Pancreas (tissue), 10 donors: ENCODE data around the gene GPR35. TPM values are rescaled to one million over a fixed set of nuclear protein-coding genes. Genes with fewer than 3 reads are reported as not detected.

Experiments used
- ATAC-seq, 4 donors: fragments of 200-7000 bp; cut with Tn5 transposase; one replicate each; pipeline versions ENCODE4 v1.8.0 to v1.9.1; 2020; ENCODE audit warnings: mild to moderate bottlenecking in 4 of 4, moderate library complexity in 4 of 4
- DNase-seq, 6 donors: peaks; one replicate each; pipeline ENCODE4 v3.0.0-alpha.2; 2020
- FAIRE-seq: peaks from 2 replicates; lab custom pipeline; 2012; peaks lifted over from hg19 to GRCh38; lab: Jason Lieb, UNC
- H3K27ac ChIP-seq, 4 donors: fragments of 200-600 bp; sonication (generic); 1 replicate in 3 of 4; 2 replicates in 1 of 4; pipeline versions ENCODE4 v1.5.0 to v1.8.0; 2020
- H3K27me3 ChIP-seq, 4 donors: fragments of 200-600 bp; one replicate each; pipeline ENCODE4 v1.8.0; 2021
- H3K36me3 ChIP-seq, 3 donors: fragments of 200-600 bp; sonication (generic) in 1 of 3; one replicate each; pipeline versions ENCODE4 v1.5.0 to v1.8.0; 2020 to 2021
- H3K4me1 ChIP-seq, 3 donors: fragments of 200-600 bp; one replicate each; pipeline ENCODE4 v1.8.0; 2021
- H3K4me3 ChIP-seq, 4 donors: fragments of 200-600 bp; sonication (generic) in 2 of 4; one replicate each; pipeline versions ENCODE4 v1.5.0 to v1.8.0; 2020 to 2021
- H3K9me3 ChIP-seq, 4 donors: fragments of 200-600 bp; one replicate each; pipeline ENCODE4 v1.8.0; 2021
- CTCF ChIP-seq, 4 donors: fragments of 200-600 bp; sonication (generic) in 3 of 4; IDR thresholded peaks; one replicate each; pipeline versions ENCODE4 v1.5.0 to v1.8.0; 2021; ENCODE audit warnings: antibody characterized with exemption in 4 of 4
- WGBS, 2 donors: extraction: QIAGEN DNeasy Blood & Tissue Kit; methylation state at CpG; one replicate each; pipeline ENCODE4 v1.1.7; 2013; 5-methylcytosine and 5-hydroxymethylcytosine counted together
- intact Hi-C, 3 donors: fragments of 100-400 bp; cut with DNase I; formaldehyde crosslinking; loops; one replicate each; pipeline versions ENCODE4 v1.11.1 to v1.14.2; 2022
- polyA plus RNA-seq, 2 donors: library from polyadenylated mRNA; stranded (reverse); fragments of 200-250 nt; gene quantifications; one replicate each; pipeline ENCODE4 v1.2.3, GENCODE V29; 2013
- total RNA-seq, 6 donors: library from RNA; stranded (reverse); fragmentation: NEBNext Ultra II Directional in 4 of 6; extraction: Animal tissue kit (Norgen Biotek cat#: 25700) in 4 of 6; gene quantifications; one replicate each; pipeline versions ENCODE4 v1.2.1 to v1.2.4, GENCODE V29; 2021 to 2023
- donor health status: healthy with polysubstance abuse.
- donor health status: DM: no; HTN: no; CAD: no; lungs with moderate emphysema.
- donor health status: DM: no; HTN: no; CAD: no.
- donor health status: control.
- donor health status: control.
- donor health status: Bipolar disorder and iron deficiency.
- donor health status: DM: yes; HTN: yes; CAD: no.
- donor health status: DM: no; HTN: no; CAD: no.
- donor health status: DM: no; HTN: no; CAD: no.
- donor health status: DM: yes; HTN: yes; CAD: no.

GPR35 gene
- total and polyA plus RNA-seq, 8 donors: 0.35 to 4.6 (median 1.0) TPM

GRCh38 chr2:240603846-240604245, 21.4 kb upstream of the GPR35 start:
- H3K9me3 ChIP-seq: no peaks in the 10 kb centered on the region
- no peak for ATAC-seq
- peak in 3 of 6 donors; percentile 14 to 55 (median 35) for DNase-seq
- H3K27me3 ChIP-seq: no peaks in the 10 kb centered on the region
- H3K4me1 ChIP-seq: no peaks in the 10 kb centered on the region
- no peak overlapping the region for H3K4me3 ChIP-seq
- no peak for FAIRE-seq
- intact Hi-C loops: no loop called here
- H3K36me3 ChIP-seq: no peaks in the 10 kb centered on the region
- H3K27ac ChIP-seq: no peak overlapping the region
- no peak for TF ChIP-seq CTCF (IDR thresholded peaks at IDR 0.05)
- WGBS, 2 donors: 87 to 94% methylated on average over 9 to 10 of the region's 10 CpGs

- no peak for FAIRE-seq
- Histone ChIP-seq H3K27ac (no peak overlapping the region), H3K4me3 (no peak overlapping the region), H3K4me1 (no peaks in the 10 kb centered on the region), H3K36me3 (no peaks in the 10 kb centered on the region), H3K27me3 (no peaks in the 10 kb centered on the region), H3K9me3 (no peaks in the 10 kb centered on the region)
- DNase-seq: peak; percentile 65 to 92 (median 78)
- WGBS, 2 donors: 26 to 29% methylated on average over 11 of the region's 11 CpGs
- intact Hi-C loops: no loop called here
- peak; percentile 76 to 94 (median 90) for ATAC-seq
- peak; percentile 39 to 60 (median 50) for TF ChIP-seq CTCF (IDR thresholded peaks at IDR 0.05)
These were observed 20.9 kb upstream of the GPR35 start for GRCh38 chr2:240604291-240604938.

- intact Hi-C loops: no loop called here
- H3K4me3 ChIP-seq: no peak overlapping the region
- no peaks in the 10 kb centered on the region for H3K36me3 ChIP-seq
- no peaks in the 10 kb centered on the region for H3K27me3 ChIP-seq
- no peaks in the 10 kb centered on the region for H3K9me3 ChIP-seq
- H3K27ac ChIP-seq: no peak overlapping the region
- DNase-seq: peak in 3 of 6 donors; percentile 18 to 62 (median 54)
- 79 to 82% methylated on average over 19 of the region's 19 CpGs for WGBS, 2 donors
- TF ChIP-seq CTCF (IDR thresholded peaks at IDR 0.05): no peak
- no peaks in the 10 kb centered on the region for H3K4me1 ChIP-seq
- peak; percentile 13 to 52 (median 50) for ATAC-seq
- FAIRE-seq: no peak
These were observed 20.2 kb upstream of the GPR35 start for GRCh38 chr2:240604939-240605716.

GRCh38 chr2:240605867-240606743, 19.2 kb upstream of the GPR35 start:
- Histone ChIP-seq H3K27ac (no peak overlapping the region), H3K36me3 (no peaks in the 10 kb centered on the region), H3K4me3 (no peak overlapping the region), H3K9me3 (no peaks in the 10 kb centered on the region), H3K27me3 (no peaks in the 10 kb centered on the region), H3K4me1 (no peaks in the 10 kb centered on the region)
- FAIRE-seq (no peak), DNase-seq (peak in 2 of 6 donors; percentile 44 to 46), ATAC-seq (no peak)
- 81 to 85% methylated on average over 12 of the region's 12 CpGs for WGBS, 2 donors
- intact Hi-C loops: no loop called here
- no peak for TF ChIP-seq CTCF (IDR thresholded peaks at IDR 0.05)
